SK-N-SH (cell line): ENCODE data around the gene SMIM41.

ENCODE experiments used
- EZH2phosphoT487 ChIP-seq: fragments of 200-600 bp; sonication (generic); IDR thresholded peaks from 2 replicates; pipeline ENCODE4 v1.6.1; 2017; ENCODE audit warnings: low read depth, mixed run types, mild to moderate bottlenecking, antibody characterized with exemption, moderate library complexity, borderline replicate concordance
- FOXJ3 ChIP-seq: sonication (generic); formaldehyde crosslinking; IDR thresholded peaks from 2 replicates; pipeline ENCODE4 v1.5.1; 2020; ENCODE audit warnings: mild to moderate bottlenecking, missing genetic modification reagents
- SIN3A ChIP-seq: IDR thresholded peaks from 2 replicates; pipeline ENCODE4 v1.6.1; 2012; ENCODE audit warnings: low read depth, mild to moderate bottlenecking, low read length, moderate library complexity, borderline replicate concordance
- SMC3 ChIP-seq: IDR thresholded peaks from 2 replicates; pipeline ENCODE4 v1.6.1; 2012; ENCODE audit warnings: low read depth, low read length, improper control_type of control experiment
- TF ChIP-seq, protein P1 (sequence below): fragments of 200-600 bp; sonication (generic); IDR thresholded peaks from 2 replicates; pipeline ENCODE4 v1.6.1; 2017; ENCODE audit warnings: antibody characterized with exemption, mild to moderate bottlenecking, moderate library complexity
- TF ChIP-seq, protein P2 (sequence below): IDR thresholded peaks from 2 replicates; pipeline ENCODE4 v1.4.0; 2012; ENCODE audit warnings: low read depth, borderline replicate concordance

DNA sequence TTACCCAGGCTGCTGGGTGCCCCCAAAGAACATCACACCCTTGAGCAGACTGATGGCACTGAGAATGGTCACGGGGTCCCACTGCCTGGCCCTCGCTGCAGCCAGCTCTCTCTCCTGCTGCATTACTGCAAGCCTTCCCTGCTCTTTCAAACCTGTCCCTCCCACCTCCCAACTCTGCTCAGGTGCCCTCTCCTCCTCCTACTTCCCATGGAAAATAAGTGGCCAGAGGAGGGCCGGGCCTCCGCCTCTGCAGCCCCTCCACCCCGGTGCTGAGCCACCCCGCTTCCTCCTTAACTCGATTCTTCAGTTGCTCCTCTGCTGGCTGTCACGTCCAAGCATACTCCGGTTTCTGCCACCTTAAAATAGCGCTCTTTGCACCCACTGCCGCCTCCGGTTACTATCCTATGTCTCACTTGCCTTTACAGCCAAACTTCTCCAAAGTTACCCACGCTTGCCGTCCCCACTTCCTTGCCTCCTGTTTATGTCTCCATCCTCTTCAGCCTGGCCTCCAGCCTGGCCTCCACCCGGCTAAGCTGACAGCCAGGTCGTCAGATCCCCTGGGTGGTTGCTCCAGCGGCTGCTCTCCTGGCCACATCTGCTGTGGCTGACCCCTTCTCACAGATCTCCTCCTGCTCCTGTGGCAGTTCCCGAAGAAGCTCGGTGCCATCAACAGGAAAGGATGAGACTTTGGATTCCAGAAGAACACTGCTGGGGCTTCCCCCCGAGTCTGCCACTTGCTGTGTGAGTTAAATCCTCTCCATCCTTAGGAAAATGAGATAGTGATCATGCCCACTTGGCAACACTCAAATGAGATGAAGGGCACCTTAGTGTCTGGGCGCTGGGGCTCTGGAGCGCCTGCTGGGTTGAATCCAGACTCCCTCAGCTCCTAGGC, 7.7 kb downstream of the SMIM41 start:
- TF ChIP-seq, protein P1, sequence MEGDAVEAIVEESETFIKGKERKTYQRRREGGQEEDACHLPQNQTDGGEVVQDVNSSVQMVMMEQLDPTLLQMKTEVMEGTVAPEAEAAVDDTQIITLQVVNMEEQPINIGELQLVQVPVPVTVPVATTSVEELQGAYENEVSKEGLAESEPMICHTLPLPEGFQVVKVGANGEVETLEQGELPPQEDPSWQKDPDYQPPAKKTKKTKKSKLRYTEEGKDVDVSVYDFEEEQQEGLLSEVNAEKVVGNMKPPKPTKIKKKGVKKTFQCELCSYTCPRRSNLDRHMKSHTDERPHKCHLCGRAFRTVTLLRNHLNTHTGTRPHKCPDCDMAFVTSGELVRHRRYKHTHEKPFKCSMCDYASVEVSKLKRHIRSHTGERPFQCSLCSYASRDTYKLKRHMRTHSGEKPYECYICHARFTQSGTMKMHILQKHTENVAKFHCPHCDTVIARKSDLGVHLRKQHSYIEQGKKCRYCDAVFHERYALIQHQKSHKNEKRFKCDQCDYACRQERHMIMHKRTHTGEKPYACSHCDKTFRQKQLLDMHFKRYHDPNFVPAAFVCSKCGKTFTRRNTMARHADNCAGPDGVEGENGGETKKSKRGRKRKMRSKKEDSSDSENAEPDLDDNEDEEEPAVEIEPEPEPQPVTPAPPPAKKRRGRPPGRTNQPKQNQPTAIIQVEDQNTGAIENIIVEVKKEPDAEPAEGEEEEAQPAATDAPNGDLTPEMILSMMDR, result no peak
- TF ChIP-seq FOXJ3 (CRISPR knock-in tag) (no peak), SIN3A (no peak), EZH2phosphoT487 (no peak), SMC3 (no peak)
- TF ChIP-seq, protein P2, sequence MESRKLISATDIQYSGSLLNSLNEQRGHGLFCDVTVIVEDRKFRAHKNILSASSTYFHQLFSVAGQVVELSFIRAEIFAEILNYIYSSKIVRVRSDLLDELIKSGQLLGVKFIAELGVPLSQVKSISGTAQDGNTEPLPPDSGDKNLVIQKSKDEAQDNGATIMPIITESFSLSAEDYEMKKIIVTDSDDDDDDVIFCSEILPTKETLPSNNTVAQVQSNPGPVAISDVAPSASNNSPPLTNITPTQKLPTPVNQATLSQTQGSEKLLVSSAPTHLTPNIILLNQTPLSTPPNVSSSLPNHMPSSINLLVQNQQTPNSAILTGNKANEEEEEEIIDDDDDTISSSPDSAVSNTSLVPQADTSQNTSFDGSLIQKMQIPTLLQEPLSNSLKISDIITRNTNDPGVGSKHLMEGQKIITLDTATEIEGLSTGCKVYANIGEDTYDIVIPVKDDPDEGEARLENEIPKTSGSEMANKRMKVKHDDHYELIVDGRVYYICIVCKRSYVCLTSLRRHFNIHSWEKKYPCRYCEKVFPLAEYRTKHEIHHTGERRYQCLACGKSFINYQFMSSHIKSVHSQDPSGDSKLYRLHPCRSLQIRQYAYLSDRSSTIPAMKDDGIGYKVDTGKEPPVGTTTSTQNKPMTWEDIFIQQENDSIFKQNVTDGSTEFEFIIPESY, result no peak
